ENCODE results near the gene RPP14. TPM values are rescaled to one million over a fixed set of nuclear protein-coding genes. Genes with fewer than 3 reads are reported as not detected.

RPP14 gene
- total and polyA plus RNA-seq, 2 of the 4 experiments (the other 2 are of a cell fraction) = 6.6 to 7.8 TPM

- Histone ChIP-seq H2AK5ac (ENCODE audit: low read depth, low read length) (no peak overlapping the region), H4K8ac (ENCODE audit: low read depth in 2 of 2, low read length in 2 of 2) (no peak overlapping the region), H3K56ac (ENCODE audit: extremely low read depth, insufficient read depth, low read length) (no peak overlapping the region), H4K5ac (ENCODE audit: low read depth, low read length) (no peak overlapping the region), H4K91ac (ENCODE audit: insufficient read depth, low read depth, low read length) (no peak overlapping the region), H3K18ac (ENCODE audit: low read depth, low read length) (no peak overlapping the region), H2BK5ac (ENCODE audit: low read depth, low read length, poor library complexity, severe bottlenecking) (no peak overlapping the region), H3K9ac (ENCODE audit: low read depth, low read length) (no peak overlapping the region), H2BK20ac (ENCODE audit: low read depth, low read length) (no peak overlapping the region), H2BK15ac (ENCODE audit: low read depth, low read length) (no peak overlapping the region), H2BK120ac (ENCODE audit: low read depth, low read length) (no peak overlapping the region), H3K14ac (replicated peaks; ENCODE audit: low read depth, low read length) (no peak overlapping the region), H3K4me3 (ENCODE audit: insufficient read depth, low read depth, low read length) (no peak overlapping the region), H3K4me1 (ENCODE audit: control insufficient read depth, insufficient read depth, low read length) (no peaks in the 10 kb centered on the region), H2AK9ac (replicated peaks; ENCODE audit: low read depth, low read length, poor library complexity) (no peak overlapping the region), H3K9me3 (ENCODE audit: control insufficient read depth, insufficient read depth, low read length) (peaks cover 4% of the 10 kb centered on the region), H3K9me1 (ENCODE audit: insufficient read depth, low read length) (no peaks in the 10 kb centered on the region; the same call in 1 of the 2 replicates), H3K27ac (ENCODE audit: insufficient read depth, low read length) (no peak overlapping the region), H3K4me2 (ENCODE audit: low read depth, low read length) (no peak overlapping the region), H4K20me1 (ENCODE audit: insufficient read depth, low read length) (no peaks in the 10 kb centered on the region), H3K4ac (ENCODE audit: low read depth, low read length) (no peak overlapping the region), H3K27me3 (ENCODE audit: control insufficient read depth, insufficient read depth, low read length) (peaks cover 20% of the 10 kb centered on the region), H3K23ac (ENCODE audit: low read depth, low read length) (no peak overlapping the region), H2AFZ (replicated peaks; ENCODE audit: low read length, poor library complexity) (no peak overlapping the region), H3K79me1 (ENCODE audit: low read depth in 1 of 2, low read length in 2 of 2) (no peaks in the 10 kb centered on the region), H3K36me3 (ENCODE audit: control insufficient read depth, insufficient read depth, low read length) (peaks cover 3% of the 10 kb centered on the region; the same call in 1 of the 2 replicates)
- DNase-seq (no peak), ATAC-seq (ENCODE audit: low read depth) (no peak)
- ChIA-PET POLR2A (ENCODE audit: unreplicated experiment) (no interaction called here), CTCF (interaction anchor here (1.0 to 3.0 kb wide), 3 partner anchors 109 to 118 kb away, joined by 3 to 19 read pairs (median 4); no protein-coding TSS in a partner anchor)
- intact Hi-C loops (cut with micrococcal nuclease) = loop anchor here (5.0 kb wide), 1 partner anchor 431 kb away; no protein-coding TSS in a partner anchor
- WGBS, 2 experiments (ENCODE audit: extremely low coverage in 2 of 2, insufficient read length in 1 of 2) = 63% methylated on average over 2 of the region's 3 CpGs; no CpG with 5 or more reads in 1 of the 2 experiments
- dilution Hi-C loops (cut with HindIII; ENCODE audit: low sequenced_read_pairs, unreplicated experiment) = no loop called here
- BruUV-seq (replicated peaks) = no TSS peak
- in situ Hi-C loops (cut with MboI; ENCODE audit: low sequenced_read_pairs) = no loop called here
- TF ChIP-seq MAZ (IDR thresholded peaks at IDR 0.05; ENCODE audit: borderline replicate concordance, low read depth, low read length) = no peak
- no peak for TF ChIP-seq RFX5 (IDR thresholded peaks at IDR 0.05; ENCODE audit: low read depth, low read length)
- no peak for TF ChIP-seq MAFK (IDR thresholded peaks at IDR 0.05; ENCODE audit: low read depth, low read length)
- no peak for TF ChIP-seq FOS (IDR thresholded peaks at IDR 0.05; ENCODE audit: low read depth, low read length)
- TF ChIP-seq CEBPB (IDR thresholded peaks at IDR 0.05; ENCODE audit: low read depth, low read length) = no peak
These were observed 7.9 kb upstream of the RPP14 start for GRCh38 chr3:58298190-58298589.
